NCI-H446 treated with DMSO at 0.1 percent for 48 hours (cell line): ENCODE data around the gene RASAL2.
"Not testable (repeated sequence)": the region's sequence is repeated elsewhere in the genome, so short reads cannot be mapped to it uniquely, and the experiment has no call there.

Experiments used
- DNase-seq: peaks from one replicate; lab custom pipeline; 2025; lab: John Stamatoyannopoulos, UW

The RASAL2 gene

DNA sequence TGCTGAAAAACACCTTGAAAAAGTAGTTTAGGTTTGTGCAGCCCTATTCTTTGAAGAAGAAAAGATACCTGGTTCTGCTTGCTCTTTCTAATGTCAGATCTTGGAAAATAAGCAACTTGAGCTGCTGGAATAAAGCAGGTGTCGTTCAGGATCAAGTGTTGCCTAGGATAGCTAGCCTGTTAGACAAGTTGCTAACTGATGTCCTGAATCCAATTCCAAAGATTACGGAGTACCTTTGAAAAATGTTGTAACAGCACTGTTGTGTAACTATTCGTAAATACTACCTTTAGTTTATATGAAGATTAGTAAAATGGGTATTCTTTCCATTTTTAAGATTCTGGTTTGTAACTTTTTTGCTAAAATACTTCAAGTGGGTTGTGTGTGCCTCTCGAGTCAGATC, 251.3 kb downstream of the RASAL2 start:
- no peak for DNase-seq

DNA sequence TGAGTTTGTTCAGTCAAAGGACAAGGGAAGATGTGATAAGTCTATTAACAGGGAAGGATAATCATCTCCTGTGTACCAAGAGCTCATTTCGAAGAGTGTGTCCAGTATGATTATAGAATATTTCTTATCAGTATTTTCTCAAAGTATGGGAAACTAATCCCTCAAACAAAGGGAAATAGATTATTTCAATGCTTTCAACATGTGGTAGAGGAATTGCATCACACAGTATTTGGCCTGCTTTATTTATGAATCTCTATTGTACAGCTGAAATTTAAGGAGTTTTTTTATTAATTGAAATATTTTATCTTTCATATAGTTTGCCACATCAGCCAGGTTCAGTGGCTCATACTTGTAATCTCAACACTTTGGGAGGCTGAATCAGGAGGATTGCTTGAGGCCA, 251.9 kb downstream of the RASAL2 start:
- no peak for DNase-seq

DNA sequence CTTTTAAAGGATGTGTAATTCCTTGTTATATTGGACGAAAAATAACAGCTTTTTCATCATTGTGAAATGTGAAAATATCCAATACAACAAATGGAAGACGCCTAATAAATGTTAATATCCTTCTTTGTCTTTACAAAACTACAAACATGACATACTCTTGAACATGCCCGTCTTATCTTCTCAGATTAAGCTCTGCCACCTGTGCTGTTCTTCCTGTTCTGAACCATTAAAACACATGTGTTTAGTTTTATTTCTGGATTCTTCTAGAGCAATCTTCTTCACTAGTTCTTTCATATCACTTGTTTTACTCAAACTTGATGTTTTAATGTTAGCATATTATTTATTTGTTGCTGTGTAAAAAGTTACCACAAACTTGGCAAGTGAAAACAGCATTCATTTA, 255.9 kb downstream of the RASAL2 start:
- DNase-seq, result no peak

DNA sequence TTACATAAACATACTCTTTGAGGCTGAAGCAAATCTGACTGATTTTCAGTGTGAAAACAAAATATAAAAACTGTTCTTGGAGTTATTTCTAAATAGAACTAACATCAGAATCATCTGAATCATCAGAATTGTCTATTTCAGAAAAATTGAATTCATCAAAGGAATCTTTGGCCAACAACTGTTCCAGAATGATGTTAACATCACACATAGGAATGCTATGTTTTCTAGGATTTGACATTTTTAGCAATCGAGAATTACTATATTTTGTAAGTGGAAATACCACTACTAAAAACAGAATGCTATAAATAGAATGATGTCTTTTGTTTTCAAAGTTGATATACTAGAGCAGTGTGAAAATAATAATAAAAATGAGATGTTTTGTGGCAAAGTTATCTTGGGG, 258.0 kb downstream of the RASAL2 start:
- DNase-seq, result not testable (repeated sequence)

DNA sequence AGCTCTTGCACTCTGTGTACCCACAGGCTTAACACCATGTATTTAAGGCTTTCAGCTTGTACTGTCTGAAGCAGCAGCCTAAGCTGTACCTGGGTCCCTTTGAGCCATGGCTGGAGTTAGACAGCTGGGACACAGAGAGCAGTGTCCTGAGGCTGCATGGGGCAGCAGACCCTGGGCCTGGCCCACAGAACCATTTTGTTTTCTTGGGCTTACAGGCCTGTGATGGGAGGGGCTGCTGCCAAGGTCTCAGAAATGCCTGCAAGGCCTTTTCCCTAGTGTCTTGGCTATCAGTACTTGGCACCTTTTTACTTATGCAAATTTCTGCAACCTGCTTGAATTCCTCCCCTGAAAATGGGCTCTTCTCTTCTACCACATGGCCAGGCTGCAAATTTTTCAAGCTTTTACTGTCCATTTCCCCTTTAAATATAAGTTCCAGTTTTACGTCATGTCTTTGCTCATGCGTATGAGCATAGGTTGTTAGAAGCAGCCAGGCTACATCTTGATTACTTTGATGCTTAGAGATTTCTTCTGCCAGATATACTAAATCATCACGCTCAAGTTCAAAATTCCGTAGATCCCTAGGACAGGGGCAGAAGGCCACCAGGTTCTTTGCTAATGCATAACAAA, 259.0 kb downstream of the RASAL2 start:
- no peak for DNase-seq

DNA sequence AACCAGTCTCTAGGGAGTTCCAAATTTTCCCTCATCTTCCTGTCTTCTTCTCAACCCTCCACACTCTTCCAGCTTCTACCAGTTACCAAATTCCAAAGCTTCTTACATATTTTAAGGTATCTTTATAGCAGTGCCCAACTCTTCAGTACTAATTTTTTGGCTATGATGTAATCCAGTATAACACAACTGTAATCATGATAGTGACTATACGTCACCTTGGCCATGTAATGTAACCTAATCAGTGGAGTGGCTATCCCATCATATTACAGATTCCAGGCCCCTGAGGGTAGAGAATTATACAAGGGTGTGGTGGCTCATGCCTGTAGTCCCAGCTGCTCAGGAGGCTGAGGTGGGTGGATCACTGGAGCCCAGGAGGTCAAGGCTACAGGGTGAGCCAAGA, 259.6 kb downstream of the RASAL2 start:
- DNase-seq, result no peak

DNA sequence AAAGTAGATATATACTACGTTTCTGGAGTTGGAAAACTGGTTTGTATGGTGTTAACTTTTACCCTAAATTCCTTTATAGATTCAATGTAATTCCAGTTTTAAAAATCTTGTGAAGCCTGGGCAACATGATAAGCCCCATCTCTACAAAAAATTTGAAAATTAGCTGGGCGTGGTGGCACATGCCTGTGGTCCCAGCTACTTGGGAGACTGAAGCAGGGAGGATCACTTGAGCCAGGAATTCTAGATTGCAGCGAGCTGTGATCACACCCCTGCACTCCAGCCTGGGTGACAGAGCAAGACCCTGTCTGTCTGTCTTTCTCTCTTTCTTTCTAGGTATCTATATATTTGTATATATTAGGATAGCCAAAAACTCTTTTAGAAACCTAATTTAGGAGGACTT, 260.9 kb downstream of the RASAL2 start:
- DNase-seq, result no peak

DNA sequence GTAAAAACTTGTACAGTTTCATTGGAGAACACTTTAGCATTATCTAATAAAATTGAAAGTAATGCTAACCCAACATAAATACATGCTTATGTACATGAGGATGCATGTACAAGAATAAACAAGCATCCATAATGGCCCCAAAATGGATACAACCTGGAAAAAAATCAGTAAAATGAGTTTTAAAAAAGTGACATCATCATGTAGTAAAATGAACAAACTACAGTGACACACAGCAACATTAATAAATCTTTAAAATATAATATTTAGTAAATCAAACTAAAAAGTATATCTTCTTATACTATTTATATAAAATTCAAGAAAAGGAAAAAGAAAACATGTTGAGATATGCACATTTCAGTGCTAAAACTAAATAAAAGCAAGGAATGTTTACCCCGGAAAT, 262.4 kb downstream of the RASAL2 start:
- DNase-seq, result no peak

DNA sequence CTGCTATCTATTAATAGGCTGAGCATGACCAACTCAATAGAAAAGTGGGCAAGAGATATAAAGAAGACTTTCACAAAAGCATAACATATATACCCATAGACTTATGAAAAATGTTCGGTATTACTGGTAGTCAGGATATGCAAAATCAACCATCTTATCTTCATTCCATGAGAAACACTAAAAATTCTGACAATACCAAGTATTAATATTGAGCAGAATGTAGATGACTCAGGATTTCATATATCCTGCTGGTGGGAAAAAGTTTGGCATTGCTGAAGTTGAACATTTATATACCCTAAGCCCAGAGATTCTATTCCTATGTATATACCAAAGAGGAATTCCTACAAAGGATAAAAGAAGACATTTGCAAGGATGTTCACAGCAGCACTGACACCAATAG, 264.6 kb downstream of the RASAL2 start:
- no peak for DNase-seq

DNA sequence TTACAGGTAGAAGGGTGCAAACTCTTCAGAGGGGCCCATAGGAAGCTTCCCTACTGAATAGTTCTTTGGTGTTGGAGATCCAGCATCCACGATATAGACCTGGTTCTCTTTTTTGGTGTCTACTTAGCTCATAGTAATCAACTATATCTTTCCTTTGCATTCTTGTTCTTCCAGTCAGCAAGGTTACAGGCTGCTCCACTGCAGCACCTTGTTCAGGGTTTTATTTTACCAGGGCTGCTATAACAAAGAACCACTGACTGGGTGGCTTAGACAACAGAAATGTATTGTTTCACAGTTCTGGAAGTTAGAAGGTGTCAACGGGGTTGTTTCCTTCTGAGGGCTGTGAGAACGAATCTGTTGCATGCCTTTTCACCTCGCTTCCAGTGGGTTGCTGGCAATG, 266.5 kb downstream of the RASAL2 start:
- no peak for DNase-seq

DNA sequence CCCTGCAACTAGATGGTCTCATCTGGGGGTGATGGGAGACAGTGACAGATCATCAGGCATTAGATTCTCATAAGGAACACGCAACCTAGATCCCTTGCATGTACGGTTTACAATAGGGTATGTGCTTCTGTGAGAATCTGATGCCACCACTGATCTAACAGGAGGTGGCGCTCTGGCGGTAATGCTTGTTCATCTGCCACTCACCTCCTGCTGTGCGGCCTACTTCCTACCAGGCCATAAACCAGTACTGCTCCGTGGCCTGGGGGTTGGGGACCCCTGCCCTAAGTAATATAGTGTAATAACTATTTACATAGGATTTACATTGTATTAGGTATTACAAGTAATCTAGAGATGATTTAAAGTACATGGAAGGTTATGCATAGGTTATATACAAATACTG, 267.9 kb downstream of the RASAL2 start:
- no peak for DNase-seq

DNA sequence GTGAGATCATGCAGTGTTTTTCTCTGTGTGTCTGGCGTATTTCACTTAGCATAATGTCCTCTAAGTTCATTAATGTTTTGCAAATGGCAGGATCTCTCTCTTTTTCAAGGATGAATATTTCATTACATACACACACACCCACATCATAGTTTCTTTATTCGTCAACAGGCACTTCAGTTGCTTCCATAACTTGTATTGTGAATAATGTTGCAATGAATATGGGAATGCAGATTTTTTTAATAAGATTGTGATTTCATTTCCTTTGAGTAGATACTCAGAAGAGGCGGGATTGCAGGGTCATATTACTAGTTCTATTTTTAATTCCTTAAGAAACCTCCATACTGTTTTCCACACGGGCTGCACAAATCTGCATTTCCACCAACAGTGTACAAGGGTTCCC, 268.8 kb downstream of the RASAL2 start:
- DNase-seq, result no peak

DNA sequence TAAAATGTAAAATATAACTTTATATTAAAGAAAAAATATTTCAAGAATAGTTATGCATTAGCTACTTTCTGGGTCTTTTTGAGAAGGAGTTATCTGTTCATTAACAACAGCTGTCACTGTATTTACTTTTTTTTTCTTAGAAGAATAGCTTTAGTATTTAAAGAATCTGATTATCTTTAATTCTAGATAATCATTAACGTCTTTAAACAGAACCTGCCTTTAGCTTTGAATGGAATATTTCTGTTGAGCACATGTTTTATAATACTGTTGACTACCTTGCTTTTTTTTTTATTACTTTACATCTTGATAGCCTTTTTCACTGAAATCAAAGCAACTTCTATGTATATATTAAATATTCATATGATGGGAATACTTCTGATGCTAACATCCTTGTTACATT, 270.9 kb downstream of the RASAL2 start:
- no peak for DNase-seq

DNA sequence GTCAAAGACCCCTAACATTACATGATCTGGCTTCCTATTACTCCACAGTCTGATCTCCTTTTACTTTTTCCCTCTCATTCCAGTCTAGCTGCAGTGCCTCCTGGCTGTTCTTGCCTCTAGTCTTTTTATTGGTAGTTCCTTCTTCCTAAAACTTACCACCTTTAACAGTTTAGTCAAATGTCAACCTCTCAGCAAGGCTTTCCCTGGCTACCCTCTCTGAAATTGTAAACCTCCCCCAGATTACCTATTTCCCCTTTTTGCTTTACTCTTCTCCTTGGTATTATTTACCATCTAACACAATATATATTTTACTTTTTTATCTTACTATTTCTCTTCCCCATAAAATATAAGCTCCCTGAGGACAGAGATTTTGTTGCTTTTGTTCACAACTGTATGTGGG, 273.2 kb downstream of the RASAL2 start:
- no peak for DNase-seq

DNA sequence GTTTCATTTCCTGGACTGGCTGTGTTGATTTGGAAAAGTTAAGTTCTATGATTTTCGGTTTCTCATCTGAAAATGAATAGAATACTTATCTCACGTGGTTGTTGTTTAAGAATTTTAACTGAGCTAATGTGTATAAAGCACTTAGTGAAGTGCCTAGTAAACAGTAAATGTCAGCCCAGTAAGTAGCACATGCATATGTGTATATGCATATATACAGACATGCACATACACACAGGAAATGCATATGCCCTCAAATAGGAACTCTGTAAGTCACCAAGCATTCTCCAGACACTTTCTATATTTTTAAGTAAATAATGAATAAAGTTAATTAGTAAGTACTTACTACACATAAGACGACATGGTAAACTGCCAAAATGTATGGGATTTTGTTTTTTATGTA, 274.3 kb downstream of the RASAL2 start:
- no peak for DNase-seq

DNA sequence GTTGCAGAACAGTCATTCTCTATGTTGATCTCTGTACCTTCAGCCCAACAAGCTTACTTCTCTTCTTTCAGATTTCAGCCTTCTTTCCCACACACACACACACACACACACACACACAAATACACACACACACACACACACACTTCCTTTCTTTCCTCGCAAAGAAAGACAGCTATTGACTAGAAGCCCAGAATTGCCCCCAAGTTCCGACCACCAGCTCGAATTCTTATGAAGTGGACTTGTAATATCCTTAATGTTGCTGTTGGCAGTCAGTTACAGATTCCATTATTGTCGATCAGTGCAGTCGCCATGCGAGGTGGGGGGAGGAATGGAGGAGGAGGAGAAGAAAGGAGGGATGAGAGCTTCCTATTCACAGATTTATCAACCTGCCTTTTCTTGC, 277.3 kb downstream of the RASAL2 start:
- DNase-seq, result no peak

DNA sequence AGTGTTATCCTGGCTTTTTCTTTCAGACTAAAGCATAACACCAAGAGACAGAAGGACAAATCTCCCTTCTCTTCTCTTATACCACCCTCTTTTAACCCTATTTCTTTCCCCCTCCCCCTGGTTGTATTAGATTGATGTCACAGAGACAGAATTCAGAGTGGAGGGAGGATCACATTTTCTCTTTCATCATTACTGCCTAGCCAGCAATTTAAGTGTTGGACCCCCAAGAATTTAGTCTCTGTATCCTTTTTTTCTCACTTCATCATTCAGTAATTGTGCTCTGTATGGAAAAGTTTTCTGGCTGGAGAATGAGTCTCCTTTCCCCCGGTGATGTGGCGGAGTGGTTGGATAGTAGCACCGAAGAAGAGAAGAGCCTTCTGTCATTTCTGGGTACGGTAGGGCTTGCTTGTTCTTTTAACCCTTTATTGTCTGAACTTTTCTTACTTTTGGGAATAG, 278.1 kb downstream of the RASAL2 start:
- no peak for DNase-seq

DNA sequence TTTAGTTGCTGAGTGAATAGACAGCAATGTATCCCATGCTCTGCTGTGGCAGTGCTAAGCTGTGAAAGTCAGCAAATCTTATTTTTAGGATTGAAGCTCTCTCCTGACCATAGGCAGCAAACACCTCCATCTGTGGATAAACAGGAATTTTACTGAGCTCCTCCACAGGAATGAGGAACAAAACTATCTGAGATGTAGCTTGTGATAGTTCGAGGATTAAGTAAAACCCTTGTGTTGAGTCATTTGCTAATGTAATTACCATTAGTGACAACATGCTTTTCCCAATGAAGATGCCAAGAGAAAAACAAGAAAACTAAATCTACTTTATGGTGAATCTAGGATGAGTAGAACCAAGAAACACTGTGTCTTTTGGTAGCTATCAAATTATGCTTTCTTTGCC, 280.1 kb downstream of the RASAL2 start:
- no peak for DNase-seq

DNA sequence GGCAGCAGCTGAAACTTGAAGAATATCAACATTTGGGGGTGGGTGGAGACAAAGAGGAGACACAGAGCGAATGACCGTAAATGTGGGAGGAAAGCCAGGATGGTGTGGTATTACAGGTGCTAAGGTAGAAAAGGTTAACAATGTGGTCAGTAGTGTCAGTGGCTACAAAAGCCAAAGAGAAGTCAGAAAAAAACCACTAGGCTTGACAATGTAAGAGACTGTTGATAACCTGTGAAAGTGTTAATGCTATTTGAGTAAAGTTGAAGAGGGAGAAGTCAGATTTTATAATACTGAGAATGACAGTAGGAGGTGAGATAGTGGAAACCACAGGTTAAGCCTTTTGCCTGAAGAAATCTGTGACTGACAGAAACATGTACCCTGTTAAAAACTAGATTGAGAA, 282.1 kb downstream of the RASAL2 start:
- DNase-seq, result no peak

DNA sequence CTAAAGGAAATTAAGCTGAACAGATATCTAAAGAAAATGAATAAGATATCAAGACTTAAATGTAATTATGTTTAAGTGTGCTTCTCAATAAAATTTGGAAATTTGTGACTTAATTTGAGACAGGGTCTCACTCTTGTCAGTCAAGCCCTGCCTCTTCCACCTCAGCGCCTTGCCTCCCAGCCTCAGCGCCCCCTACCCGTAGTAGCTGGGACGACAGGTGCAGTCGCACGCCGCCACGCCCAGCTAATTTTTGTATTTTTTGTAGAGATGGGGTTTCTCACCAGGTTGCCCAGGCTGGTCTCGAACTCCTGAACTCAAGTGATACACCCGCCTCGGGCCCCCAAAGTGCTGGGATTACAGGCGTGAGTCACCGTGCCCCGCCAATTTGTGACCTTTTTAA, 285.9 kb downstream of the RASAL2 start:
- DNase-seq, result no peak

DNA sequence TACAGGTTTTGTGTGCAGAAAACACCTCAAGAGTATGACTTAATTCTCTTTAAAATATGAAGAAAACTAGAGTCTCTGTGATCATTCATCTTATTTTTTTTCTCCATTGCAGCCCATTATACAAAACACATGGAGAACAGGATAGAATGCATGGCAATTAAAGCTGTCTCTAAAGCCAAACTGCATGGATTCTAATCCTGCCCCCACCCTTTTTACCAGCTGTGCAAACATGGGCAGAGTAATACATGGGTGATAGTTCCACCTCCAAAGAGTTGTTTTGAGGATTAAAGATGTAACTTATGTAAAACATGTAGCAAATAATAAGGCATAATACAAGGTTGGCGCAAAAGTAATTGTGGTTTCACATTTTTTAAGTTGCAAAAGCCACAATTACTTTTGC, 288.5 kb downstream of the RASAL2 start:
- no peak for DNase-seq

DNA sequence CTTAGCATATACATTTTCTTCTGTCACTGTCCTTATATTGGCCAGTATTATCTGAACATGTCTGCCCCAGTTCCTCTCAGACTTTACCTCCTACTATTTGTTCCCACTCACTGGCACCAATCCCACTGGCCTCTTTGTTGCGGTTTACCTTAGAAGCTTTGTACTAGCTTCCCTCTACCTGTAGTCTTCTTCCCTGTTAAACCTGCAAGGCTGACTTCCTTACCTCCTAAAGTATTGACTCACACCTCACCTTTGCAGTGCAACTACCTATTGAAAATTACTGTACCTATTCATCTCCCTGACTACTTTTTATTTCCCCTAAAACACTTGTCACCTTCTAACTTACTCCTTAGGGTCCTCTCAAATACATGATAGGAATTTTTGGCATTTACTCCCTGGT, 291.8 kb downstream of the RASAL2 start:
- DNase-seq, result no peak

DNA sequence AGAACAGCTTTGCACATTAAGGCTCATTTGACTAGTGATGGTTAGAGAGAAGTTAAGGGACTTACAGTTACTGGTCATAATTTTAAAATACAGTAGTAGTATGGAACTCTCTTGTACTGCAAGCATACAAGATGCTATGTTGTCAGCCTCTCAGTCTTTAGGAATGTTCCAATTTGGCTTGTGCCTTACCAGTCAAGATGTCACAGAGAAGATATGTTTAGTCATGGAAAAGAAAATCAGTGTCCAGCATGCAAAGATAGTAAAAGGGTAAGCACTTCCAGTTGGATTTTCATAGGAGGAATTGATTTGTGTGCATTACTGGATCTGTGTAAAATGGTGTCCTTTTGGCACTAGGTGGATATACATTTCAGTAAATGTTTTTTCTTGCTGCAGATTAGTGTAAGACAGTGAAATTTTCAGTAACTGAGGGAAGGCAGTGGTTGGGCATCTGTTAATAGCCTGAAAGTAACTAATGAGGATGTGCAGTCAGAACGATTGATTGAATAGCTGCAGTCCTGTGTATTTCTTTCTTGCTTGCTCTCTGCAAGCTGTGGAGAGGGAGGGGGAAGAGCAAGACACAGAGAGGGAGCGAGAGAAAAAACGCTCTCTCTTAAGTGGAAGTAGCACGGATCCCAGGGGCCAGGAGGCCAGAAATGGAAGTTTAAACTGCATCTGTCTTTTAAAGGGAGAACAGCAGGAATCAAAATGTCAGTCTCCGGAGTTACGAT, 294.7 kb downstream of the RASAL2 start:
- DNase-seq, result no peak

DNA sequence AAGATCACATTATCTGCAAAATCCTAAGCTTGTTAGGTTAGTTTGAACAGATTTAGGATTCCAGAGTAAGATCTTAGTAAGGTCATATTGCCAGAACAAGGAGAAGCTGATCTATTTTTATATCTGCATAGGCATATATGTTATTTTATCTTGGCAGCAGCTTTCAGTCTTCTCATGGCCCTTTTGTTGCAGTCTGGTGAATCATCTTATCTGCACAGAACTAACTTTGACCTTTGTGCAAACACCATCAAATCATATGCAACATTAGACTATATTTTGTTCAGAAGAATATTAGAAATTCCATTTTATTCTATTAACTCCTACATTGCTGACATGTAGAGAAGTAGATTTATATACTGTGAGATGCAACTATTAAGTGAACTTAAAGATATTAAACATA, 295.5 kb downstream of the RASAL2 start:
- no peak for DNase-seq
